WTC11 (cell line): ENCODE measurements around the gene CELSR2. TPM values are rescaled to one million over a fixed set of nuclear protein-coding genes. Genes with fewer than 3 reads are reported as not detected.

ENCODE experiments used
- ATAC-seq: fragments of 200-7000 bp; cut with Tn5 transposase; 2 replicates; pipeline ENCODE4 v1.10.0; 2021; ENCODE audit warnings: mild to moderate bottlenecking, moderate library complexity
- CTCF ChIA-PET: fragments of 300-600 bp; sonication (Branson Sonifier 250); formaldehyde crosslinking; loops from one replicate; lab custom pipeline; 2021; ENCODE audit warnings: antibody characterized with exemption; lab: Charles Lee
- POLR2A ChIA-PET: fragments of 350-600 bp; sonication (Branson Sonifier 250); formaldehyde crosslinking; loops from one replicate; lab custom pipeline; 2021; ENCODE audit warnings: antibody characterized with exemption; lab: Charles Lee
- DNase-seq: peaks from one replicate; pipeline ENCODE4 v3.0.0; 2021; ENCODE audit warnings: low spot score
- H3K27ac Mint-ChIP-seq: 2 replicates; pipeline ENCODE4 v1.8.0; 2021; ENCODE audit warnings: mixed read lengths
- H3K27me3 Mint-ChIP-seq: 2 replicates; pipeline ENCODE4 v1.8.0; 2021; ENCODE audit warnings: low read depth, mild to moderate bottlenecking, moderate library complexity, mixed read lengths
- H3K36me3 Mint-ChIP-seq: 2 replicates; pipeline ENCODE4 v1.8.0; 2021; ENCODE audit warnings: mixed read lengths
- H3K4me1 Mint-ChIP-seq: 2 replicates; pipeline ENCODE4 v1.8.0; 2022; ENCODE audit warnings: mixed read lengths
- H3K4me3 Mint-ChIP-seq: 2 replicates; pipeline ENCODE4 v1.8.0; 2021; ENCODE audit warnings: mild to moderate bottlenecking, moderate library complexity, mixed read lengths
- H3K9me3 Mint-ChIP-seq: 2 replicates; pipeline ENCODE4 v1.8.0; 2021; ENCODE audit warnings: mixed read lengths
- ATF2 ChIP-seq: sonication (generic); formaldehyde crosslinking; IDR thresholded peaks from 2 replicates; pipeline ENCODE4 v1.8.1; 2022; ENCODE audit warnings: low read depth, missing genetic modification reagents, borderline replicate concordance
- CBFB ChIP-seq: sonication (generic); formaldehyde crosslinking; IDR thresholded peaks from 2 replicates; pipeline ENCODE4 v1.8.1; 2022; ENCODE audit warnings: mild to moderate bottlenecking, low read depth, missing genetic modification reagents
- CREM ChIP-seq: sonication (generic); formaldehyde crosslinking; IDR thresholded peaks from 2 replicates; pipeline ENCODE4 v1.8.1; 2022; ENCODE audit warnings: mild to moderate bottlenecking, missing genetic modification reagents, moderate library complexity
- CTCF ChIP-seq: fragments of 200-600 bp; IDR thresholded peaks from 2 replicates; pipeline ENCODE4 v1.8.0; 2022; ENCODE audit warnings: antibody characterized with exemption
- E2F5 ChIP-seq: sonication (generic); formaldehyde crosslinking; IDR thresholded peaks from 2 replicates; pipeline ENCODE4 v1.8.1; 2022; ENCODE audit warnings: mild to moderate bottlenecking, moderate library complexity, missing genetic modification reagents
- ESRRA ChIP-seq: sonication (generic); formaldehyde crosslinking; IDR thresholded peaks from 2 replicates; pipeline ENCODE4 v1.8.1; 2022; ENCODE audit warnings: mild to moderate bottlenecking, missing genetic modification reagents, borderline replicate concordance
- GABPB1 ChIP-seq: sonication (generic); formaldehyde crosslinking; IDR thresholded peaks from 2 replicates; pipeline ENCODE4 v1.8.1; 2023; ENCODE audit warnings: mild to moderate bottlenecking, missing genetic modification reagents
- GRHL2 ChIP-seq: fragments of 250-450 bp; sonication (Bioruptor Pico); IDR thresholded peaks from 2 replicates; pipeline ENCODE4 v1.8.0; 2022; ENCODE audit warnings: mild to moderate bottlenecking, moderate library complexity; ENCODE audit not compliant: insufficient replicate concordance, severe bottlenecking
- GTF2I ChIP-seq: fragments of 250-450 bp; sonication (Bioruptor Pico); conservative IDR thresholded peaks from 2 replicates; pipeline ENCODE4 v1.4.0; 2021; ENCODE audit warnings: mild to moderate bottlenecking
- PRDM15 ChIP-seq: sonication (generic); formaldehyde crosslinking; IDR thresholded peaks from 2 replicates; pipeline ENCODE4 v1.8.0; 2022; ENCODE audit warnings: missing genetic modification reagents
- RELA ChIP-seq: sonication (generic); formaldehyde crosslinking; IDR thresholded peaks from 2 replicates; pipeline ENCODE4 v1.8.1; 2022; ENCODE audit warnings: missing genetic modification reagents, mild to moderate bottlenecking, borderline replicate concordance
- SP1 ChIP-seq: sonication (generic); formaldehyde crosslinking; conservative IDR thresholded peaks from 2 replicates; pipeline ENCODE4 v1.8.1; 2022; ENCODE audit warnings: missing genetic modification reagents
- TCF7 ChIP-seq: sonication (generic); formaldehyde crosslinking; IDR thresholded peaks from 2 replicates; pipeline ENCODE4 v1.8.0; 2022; ENCODE audit warnings: mild to moderate bottlenecking, low read depth, missing genetic modification reagents, moderate library complexity
- ZNF138 ChIP-seq: sonication (generic); formaldehyde crosslinking; conservative IDR thresholded peaks from 2 replicates; pipeline ENCODE4 v1.8.1; 2022; ENCODE audit warnings: mild to moderate bottlenecking, moderate library complexity, missing genetic modification reagents
- ZNF416 ChIP-seq: fragments of 250-450 bp; sonication (Bioruptor Pico); IDR thresholded peaks from 2 replicates; pipeline ENCODE4 v1.9.0; 2021; ENCODE audit warnings: mild to moderate bottlenecking, inconsistent platforms
- total RNA-seq: library from RNA; stranded (reverse); gene quantifications from 3 replicates; pipeline ENCODE4 v1.2.3, GENCODE V29; 2021
- TF ChIP-seq, protein P1 (sequence below): sonication (generic); formaldehyde crosslinking; IDR thresholded peaks from 2 replicates; pipeline ENCODE4 v1.8.1; 2022; ENCODE audit warnings: missing genetic modification reagents, borderline replicate concordance
- TF ChIP-seq, protein P2 (sequence below): sonication (generic); formaldehyde crosslinking; IDR thresholded peaks from 2 replicates; pipeline ENCODE4 v1.8.0; 2022; ENCODE audit warnings: mild to moderate bottlenecking, missing genetic modification reagents
- TF ChIP-seq, protein P3 (sequence below): sonication (generic); formaldehyde crosslinking; IDR thresholded peaks from 2 replicates; pipeline ENCODE4 v1.8.1; 2023; ENCODE audit warnings: mild to moderate bottlenecking, missing genetic modification reagents, moderate library complexity
- TF ChIP-seq, protein P4 (sequence below): fragments of 250-450 bp; sonication (Bioruptor Pico); IDR thresholded peaks from 2 replicates; pipeline ENCODE4 v1.9.0; 2021; ENCODE audit warnings: mild to moderate bottlenecking
- TF ChIP-seq, protein P5 (sequence below): sonication (generic); formaldehyde crosslinking; IDR thresholded peaks from 2 replicates; pipeline ENCODE4 v1.8.1; 2022; ENCODE audit warnings: mild to moderate bottlenecking, missing genetic modification reagents, moderate library complexity, borderline replicate concordance

CELSR2 gene
- total RNA-seq, 1 experiment from 2014 or later = 31.3 TPM

GRCh38 chr1:109263597-109264378 lies 14.4 kb downstream of the CELSR2 start (continued):
- TF ChIP-seq GABPB1 (CRISPR knock-in tag) (peak; percentile 55; the same call in 1 of the 2 replicates), ESRRA (CRISPR knock-in tag) (no peak; the same call in 1 of the 2 replicates), ATF2 (CRISPR knock-in tag) (peak; percentile 38; the same call in 1 of the 2 replicates), ZNF138 (CRISPR knock-in tag) (no peak), SP1 (CRISPR knock-in tag) (peak; percentile 76), CREM (CRISPR knock-in tag) (peak; percentile 55; the same call in 1 of the 2 replicates), TCF7 (CRISPR knock-in tag) (peak; percentile 41; the same call in 1 of the 2 replicates), GTF2I (CRISPR knock-in tag) (no peak), RELA (CRISPR knock-in tag) (peak; percentile 71), CBFB (CRISPR knock-in tag) (no peak)
- TF ChIP-seq, protein P1, sequence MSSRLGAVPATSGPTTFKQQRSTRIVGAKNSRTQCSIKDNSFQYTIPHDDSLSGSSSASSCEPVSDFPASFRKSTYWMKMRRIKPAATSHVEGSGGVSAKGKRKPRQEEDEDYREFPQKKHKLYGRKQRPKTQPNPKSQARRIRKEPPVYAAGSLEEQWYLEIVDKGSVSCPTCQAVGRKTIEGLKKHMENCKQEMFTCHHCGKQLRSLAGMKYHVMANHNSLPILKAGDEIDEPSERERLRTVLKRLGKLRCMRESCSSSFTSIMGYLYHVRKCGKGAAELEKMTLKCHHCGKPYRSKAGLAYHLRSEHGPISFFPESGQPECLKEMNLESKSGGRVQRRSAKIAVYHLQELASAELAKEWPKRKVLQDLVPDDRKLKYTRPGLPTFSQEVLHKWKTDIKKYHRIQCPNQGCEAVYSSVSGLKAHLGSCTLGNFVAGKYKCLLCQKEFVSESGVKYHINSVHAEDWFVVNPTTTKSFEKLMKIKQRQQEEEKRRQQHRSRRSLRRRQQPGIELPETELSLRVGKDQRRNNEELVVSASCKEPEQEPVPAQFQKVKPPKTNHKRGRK (CRISPR knock-in tag) = no peak
- TF ChIP-seq, protein P2, sequence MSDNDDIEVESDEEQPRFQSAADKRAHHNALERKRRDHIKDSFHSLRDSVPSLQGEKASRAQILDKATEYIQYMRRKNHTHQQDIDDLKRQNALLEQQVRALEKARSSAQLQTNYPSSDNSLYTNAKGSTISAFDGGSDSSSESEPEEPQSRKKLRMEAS = peak; percentile 98
- TF ChIP-seq, protein P3, sequence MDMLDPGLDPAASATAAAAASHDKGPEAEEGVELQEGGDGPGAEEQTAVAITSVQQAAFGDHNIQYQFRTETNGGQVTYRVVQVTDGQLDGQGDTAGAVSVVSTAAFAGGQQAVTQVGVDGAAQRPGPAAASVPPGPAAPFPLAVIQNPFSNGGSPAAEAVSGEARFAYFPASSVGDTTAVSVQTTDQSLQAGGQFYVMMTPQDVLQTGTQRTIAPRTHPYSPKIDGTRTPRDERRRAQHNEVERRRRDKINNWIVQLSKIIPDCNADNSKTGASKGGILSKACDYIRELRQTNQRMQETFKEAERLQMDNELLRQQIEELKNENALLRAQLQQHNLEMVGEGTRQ (CRISPR knock-in tag) = no peak
- TF ChIP-seq, protein P4, sequence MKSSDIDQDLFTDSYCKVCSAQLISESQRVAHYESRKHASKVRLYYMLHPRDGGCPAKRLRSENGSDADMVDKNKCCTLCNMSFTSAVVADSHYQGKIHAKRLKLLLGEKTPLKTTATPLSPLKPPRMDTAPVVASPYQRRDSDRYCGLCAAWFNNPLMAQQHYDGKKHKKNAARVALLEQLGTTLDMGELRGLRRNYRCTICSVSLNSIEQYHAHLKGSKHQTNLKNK (CRISPR knock-in tag) = no peak

DNA sequence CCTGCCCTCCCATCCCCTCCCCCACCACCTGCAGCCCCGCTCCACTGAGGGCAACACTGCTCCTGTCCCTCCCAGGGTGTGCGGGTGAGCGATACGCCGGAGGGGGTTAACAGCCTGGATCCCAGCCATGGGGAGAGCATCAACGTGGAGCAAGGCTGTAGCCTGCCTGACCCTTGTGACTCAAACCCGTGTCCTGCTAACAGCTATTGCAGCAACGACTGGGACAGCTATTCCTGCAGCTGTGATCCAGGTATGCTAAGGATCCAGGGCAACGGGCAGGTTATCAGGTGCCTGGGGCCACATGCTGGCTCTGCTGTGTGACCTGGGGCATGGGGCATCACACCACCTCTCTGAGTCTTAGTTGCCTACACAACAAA lies 15.0 kb downstream of the CELSR2 start:
- no peak for ATAC-seq
- peaks cover 19% of the 10 kb centered on the region for H3K4me1 Mint-ChIP-seq
- H3K4me3 Mint-ChIP-seq = no peak overlapping the region
- TF ChIP-seq E2F5 (CRISPR knock-in tag) = no peak
- no peak for TF ChIP-seq RELA (CRISPR knock-in tag)
- TF ChIP-seq, protein P3 (CRISPR knock-in tag) = no peak
- no peak for TF ChIP-seq PRDM15 (CRISPR knock-in tag)
- TF ChIP-seq ZNF416 (CRISPR knock-in tag) = no peak
- TF ChIP-seq CTCF = no peak
- TF ChIP-seq, protein P5, sequence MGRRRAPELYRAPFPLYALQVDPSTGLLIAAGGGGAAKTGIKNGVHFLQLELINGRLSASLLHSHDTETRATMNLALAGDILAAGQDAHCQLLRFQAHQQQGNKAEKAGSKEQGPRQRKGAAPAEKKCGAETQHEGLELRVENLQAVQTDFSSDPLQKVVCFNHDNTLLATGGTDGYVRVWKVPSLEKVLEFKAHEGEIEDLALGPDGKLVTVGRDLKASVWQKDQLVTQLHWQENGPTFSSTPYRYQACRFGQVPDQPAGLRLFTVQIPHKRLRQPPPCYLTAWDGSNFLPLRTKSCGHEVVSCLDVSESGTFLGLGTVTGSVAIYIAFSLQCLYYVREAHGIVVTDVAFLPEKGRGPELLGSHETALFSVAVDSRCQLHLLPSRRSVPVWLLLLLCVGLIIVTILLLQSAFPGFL (CRISPR knock-in tag) = no peak
- TF ChIP-seq GRHL2 = no peak

More for the DNA sequence above, 15.0 kb downstream of the CELSR2 start:
- POLR2A ChIA-PET = interaction anchor here (1.0 kb wide), 1 partner anchor 63 kb away, joined by 3 read pairs; no protein-coding TSS in a partner anchor
- DNase-seq = no peak
- H3K9me3 Mint-ChIP-seq = no peaks in the 10 kb centered on the region
- peaks cover 3% of the 10 kb centered on the region; the same call in 1 of the 2 replicates for H3K36me3 Mint-ChIP-seq
- no peak overlapping the region for H3K27ac Mint-ChIP-seq
- no peaks in the 10 kb centered on the region for H3K27me3 Mint-ChIP-seq
- CTCF ChIA-PET = interaction anchor here (0.5 to 2.7 kb wide), 29 partner anchors 9 to 273 kb away, joined by 3 to 35 read pairs (median 5); partner anchors contain the start of genes CELSR2, CYB561D1, MYBPHL and PSMA5
